Keratinocyte (primary cell): ENCODE results near the gene MKRN3. TPM values are rescaled to one million over a fixed set of nuclear protein-coding genes. Genes with fewer than 3 reads are reported as not detected.

ENCODE experiments used
- DNase-seq: peaks from one replicate; pipeline ENCODE4 v3.0.0-alpha.2; 2011; ENCODE audit warnings: low read depth, missing footprints, low spot score
- FAIRE-seq: peaks from 2 replicates; lab custom pipeline; 2011; peaks lifted over from hg19 to GRCh38; lab: Jason Lieb, UNC
- H2AFZ ChIP-seq: 2 replicates; pipeline ENCODE4 v1.6.0; 2012; ENCODE audit warnings: low read length, control low read depth, inconsistent platforms; ENCODE audit not compliant: control insufficient read depth
- H3K27ac ChIP-seq: 2 replicates; pipeline ENCODE4 v1.5.1; 2011; ENCODE audit warnings: low read length; ENCODE audit not compliant: control insufficient read depth, insufficient read depth
- H3K27me3 ChIP-seq: 3 replicates; pipeline ENCODE4 v1.6.0; 2011; ENCODE audit warnings: low read length; ENCODE audit not compliant: control insufficient read depth, insufficient read depth; ENCODE audit errors: extremely low read depth
- H3K36me3 ChIP-seq, 2 experiments: 2 replicates in 1 of 2; 3 replicates in 1 of 2; pipeline ENCODE4 v1.5.1; 2011; ENCODE audit warnings: low read length in 2 of 2, mild to moderate bottlenecking in 1 of 2; ENCODE audit not compliant: control insufficient read depth in 2 of 2, insufficient read depth in 2 of 2; ENCODE audit errors: extremely low read depth in 1 of 2
- H3K4me1 ChIP-seq: 3 replicates; pipeline ENCODE4 v1.5.1; 2011; ENCODE audit warnings: low read length; ENCODE audit not compliant: control insufficient read depth, insufficient read depth; ENCODE audit errors: extremely low read depth
- H3K4me2 ChIP-seq: 3 replicates; pipeline ENCODE4 v1.6.0; 2011; ENCODE audit warnings: low read depth, low read length; ENCODE audit not compliant: control insufficient read depth, insufficient read depth; ENCODE audit errors: extremely low read depth
- H3K4me3 ChIP-seq, 3 experiments: fragments of 200-600 bp in 1 of 3; sonication (generic) in 1 of 3; 2 replicates in 2 of 3; 3 replicates in 1 of 3; pipeline ENCODE4 v1.5.1; 2011 to 2016; ENCODE audit warnings: low read length in 3 of 3, mild to moderate bottlenecking in 3 of 3, control low read depth in 2 of 3, inconsistent platforms in 1 of 3, low read depth in 1 of 3, mixed read lengths in 1 of 3, mixed run types in 1 of 3, moderate library complexity in 1 of 3; ENCODE audit not compliant: control insufficient read depth in 2 of 3, insufficient read depth in 2 of 3; ENCODE audit errors: extremely low read depth in 1 of 3
- H3K79me2 ChIP-seq: 2 replicates; pipeline ENCODE4 v1.6.0; 2012; ENCODE audit warnings: low read length; ENCODE audit not compliant: control insufficient read depth, insufficient read depth
- H3K9ac ChIP-seq: 3 replicates; pipeline ENCODE4 v1.6.0; 2011; ENCODE audit warnings: low read length; ENCODE audit not compliant: control insufficient read depth, insufficient read depth; ENCODE audit errors: extremely low read depth
- H3K9me1 ChIP-seq: 3 replicates; pipeline ENCODE4 v1.6.0; 2011; ENCODE audit warnings: low read length; ENCODE audit not compliant: control insufficient read depth, insufficient read depth; ENCODE audit errors: extremely low read depth
- H3K9me3 ChIP-seq: 2 replicates; pipeline ENCODE4 v1.5.1; 2012; ENCODE audit warnings: low read depth, low read length; ENCODE audit not compliant: control insufficient read depth
- H4K20me1 ChIP-seq: 3 replicates; pipeline ENCODE4 v1.6.0; 2011; ENCODE audit warnings: low read length; ENCODE audit not compliant: control insufficient read depth, insufficient read depth; ENCODE audit errors: extremely low read depth
- EZH2 ChIP-seq: IDR thresholded peaks from one replicate; pipeline ENCODE4 v1.6.1; 2012; ENCODE audit warnings: inconsistent platforms, mild to moderate bottlenecking, low read length, moderate library complexity
- dilution Hi-C: fragments of 300-500 bp; cut with MboI; formaldehyde crosslinking; loops from one replicate; pipeline ENCODE4 v1.7.0; 2020; ENCODE audit warnings: low sequenced_read_pairs; ENCODE audit not compliant: extremely low pct_ligation_motif_present
- polyA plus RNA-seq, 5 experiments: library from polyadenylated mRNA; depleted of rRNA in 3 of 5; stranded (reverse) in 3 of 5; stranded (forward) in 1 of 5; unstranded in 1 of 5; fragments of >200 nt; gene quantifications; 1 replicate in 1 of 5; 2 replicates in 3 of 5; 3 replicates in 1 of 5; pipeline versions ENCODE4 v1.2.1 to v1.2.3, GENCODE V29; 2011 to 2012; ENCODE audit warnings: missing spikeins in 2 of 5, low read depth in 1 of 5, low replicate concordance in 1 of 5
- TF ChIP-seq, protein P1 (sequence below), 3 experiments: IDR thresholded peaks in 1 of 3; conservative IDR thresholded peaks in 1 of 3; optimal IDR thresholded peaks in 1 of 3; 2 replicates in 2 of 3; 3 replicates in 1 of 3; pipeline versions ENCODE3 to v1.5.1; 2011; ENCODE audit warnings: low read length in 3 of 3, mild to moderate bottlenecking in 3 of 3, moderate library complexity in 2 of 3, control low read depth in 1 of 3, inconsistent platforms in 1 of 3; ENCODE audit not compliant: insufficient read depth in 2 of 3; ENCODE audit errors: extremely low read depth in 1 of 3

The MKRN3 gene
- polyA plus RNA-seq, 1 donor (not counting 4 experiments of a cell fraction or from before 2014, with no cell fraction given) = not detected

DNA sequence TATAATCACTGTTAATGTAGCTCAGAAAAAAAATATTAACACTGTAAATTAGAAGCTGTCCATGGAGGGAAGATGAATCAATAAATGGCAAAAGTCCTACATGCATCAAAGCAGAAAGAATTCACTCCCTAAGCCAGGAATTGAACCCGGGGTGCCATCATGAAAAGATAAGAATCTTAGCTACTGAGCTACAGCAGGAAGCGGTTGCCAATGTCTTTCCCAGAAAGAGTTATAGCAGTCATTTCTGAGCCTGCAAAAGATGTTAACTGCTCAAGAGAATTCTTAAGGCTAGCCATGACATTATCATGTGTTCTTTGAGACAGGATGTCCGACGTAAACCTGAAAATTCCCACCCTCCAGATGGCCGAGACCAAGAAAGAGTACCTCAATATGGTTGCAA lies 47.4 kb upstream of the MKRN3 start:
- no peaks in the 10 kb centered on the region for H3K9me1 ChIP-seq
- FAIRE-seq = no peak

DNA sequence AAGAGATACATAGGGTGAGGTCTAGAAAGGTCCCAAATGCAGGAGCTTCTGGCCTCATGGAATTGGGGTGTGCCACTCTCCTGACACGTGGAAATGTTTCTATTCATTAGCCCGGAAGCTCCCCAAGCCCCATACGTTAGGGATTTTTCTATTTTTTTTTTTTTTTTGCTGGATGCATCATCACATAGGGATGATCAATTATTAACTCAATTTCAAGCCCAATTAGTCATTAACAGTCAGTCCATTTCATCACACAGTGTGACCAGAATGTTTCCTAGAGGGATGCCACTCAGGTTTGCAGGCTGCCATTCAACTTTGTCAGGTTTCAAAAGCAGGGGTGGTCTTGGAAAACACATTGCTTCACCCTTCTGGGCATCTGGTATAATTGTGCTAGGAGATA lies 40.7 kb upstream of the MKRN3 start:
- no peaks in the 10 kb centered on the region for H3K27me3 ChIP-seq
- H2AFZ ChIP-seq = no peak overlapping the region
- H4K20me1 ChIP-seq = no peaks in the 10 kb centered on the region
- no peak for TF ChIP-seq EZH2
- H3K9me3 ChIP-seq = peaks cover under 1% of the 10 kb centered on the region
- no peak for FAIRE-seq
- H3K4me2 ChIP-seq = no peak overlapping the region
- H3K9me1 ChIP-seq = no peaks in the 10 kb centered on the region
- no peaks in the 10 kb centered on the region for H3K36me3 ChIP-seq
- no peaks in the 10 kb centered on the region for H3K4me1 ChIP-seq
- no peak for DNase-seq
- dilution Hi-C loops = no loop called here
- no peak overlapping the region for H3K4me3 ChIP-seq
- no peak overlapping the region for H3K27ac ChIP-seq
- H3K79me2 ChIP-seq = no peaks in the 10 kb centered on the region
- H3K9ac ChIP-seq = no peak overlapping the region

More for the DNA sequence above, 47.4 kb upstream of the MKRN3 start:
- DNase-seq = no peak
- no peaks in the 10 kb centered on the region for H3K36me3 ChIP-seq
- H3K27ac ChIP-seq = no peak overlapping the region
- H3K27me3 ChIP-seq = no peaks in the 10 kb centered on the region
- dilution Hi-C loops = no loop called here
- no peaks in the 10 kb centered on the region for H4K20me1 ChIP-seq
- no peak overlapping the region for H3K4me3 ChIP-seq
- H2AFZ ChIP-seq = no peak overlapping the region
- H3K9me3 ChIP-seq = peaks cover 4% of the 10 kb centered on the region
- no peak overlapping the region for H3K9ac ChIP-seq
- H3K4me1 ChIP-seq = no peaks in the 10 kb centered on the region
- no peaks in the 10 kb centered on the region for H3K79me2 ChIP-seq
- no peak overlapping the region for H3K4me2 ChIP-seq
- TF ChIP-seq, protein P1, sequence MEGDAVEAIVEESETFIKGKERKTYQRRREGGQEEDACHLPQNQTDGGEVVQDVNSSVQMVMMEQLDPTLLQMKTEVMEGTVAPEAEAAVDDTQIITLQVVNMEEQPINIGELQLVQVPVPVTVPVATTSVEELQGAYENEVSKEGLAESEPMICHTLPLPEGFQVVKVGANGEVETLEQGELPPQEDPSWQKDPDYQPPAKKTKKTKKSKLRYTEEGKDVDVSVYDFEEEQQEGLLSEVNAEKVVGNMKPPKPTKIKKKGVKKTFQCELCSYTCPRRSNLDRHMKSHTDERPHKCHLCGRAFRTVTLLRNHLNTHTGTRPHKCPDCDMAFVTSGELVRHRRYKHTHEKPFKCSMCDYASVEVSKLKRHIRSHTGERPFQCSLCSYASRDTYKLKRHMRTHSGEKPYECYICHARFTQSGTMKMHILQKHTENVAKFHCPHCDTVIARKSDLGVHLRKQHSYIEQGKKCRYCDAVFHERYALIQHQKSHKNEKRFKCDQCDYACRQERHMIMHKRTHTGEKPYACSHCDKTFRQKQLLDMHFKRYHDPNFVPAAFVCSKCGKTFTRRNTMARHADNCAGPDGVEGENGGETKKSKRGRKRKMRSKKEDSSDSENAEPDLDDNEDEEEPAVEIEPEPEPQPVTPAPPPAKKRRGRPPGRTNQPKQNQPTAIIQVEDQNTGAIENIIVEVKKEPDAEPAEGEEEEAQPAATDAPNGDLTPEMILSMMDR (optimal IDR thresholded peaks at IDR 0.05 in 1 of 3, IDR thresholded peaks at IDR 0.05 in 1 of 3, conservative IDR thresholded peaks at IDR 0.05 in 1 of 3; ENCODE audit: extremely low read depth in 1 of 3, insufficient read depth in 2 of 3, low read length in 3 of 3) = no peak
- no peak for TF ChIP-seq EZH2

- no peaks in the 10 kb centered on the region for H3K4me1 ChIP-seq
- H3K9me3 ChIP-seq = no peaks in the 10 kb centered on the region
- H3K79me2 ChIP-seq = no peaks in the 10 kb centered on the region
- H3K36me3 ChIP-seq = no peaks in the 10 kb centered on the region
- no peaks in the 10 kb centered on the region for H3K9me1 ChIP-seq
- H3K4me2 ChIP-seq = no peak overlapping the region
- H3K9ac ChIP-seq = no peak overlapping the region
- H4K20me1 ChIP-seq = no peaks in the 10 kb centered on the region
- H3K4me3 ChIP-seq = no peak overlapping the region
- DNase-seq (no peak), FAIRE-seq (no peak)
- H2AFZ ChIP-seq = no peak overlapping the region
- TF ChIP-seq, protein P1 (optimal IDR thresholded peaks at IDR 0.05 in 1 of 3, IDR thresholded peaks at IDR 0.05 in 1 of 3, conservative IDR thresholded peaks at IDR 0.05 in 1 of 3; ENCODE audit: extremely low read depth in 1 of 3, insufficient read depth in 2 of 3, low read length in 3 of 3) = no peak
- TF ChIP-seq EZH2 = no peak
- no peaks in the 10 kb centered on the region for H3K27me3 ChIP-seq
- dilution Hi-C loops = no loop called here
- no peak overlapping the region for H3K27ac ChIP-seq
These were observed 35.6 kb upstream of the MKRN3 start for GRCh38 chr15:23529891-23530290.
